H9 (cell line): ENCODE results near the gene TSPAN31. TPM values are rescaled to one million over a fixed set of nuclear protein-coding genes. Genes with fewer than 3 reads are reported as not detected.

Source experiments
- DNase-seq: peaks from one replicate; pipeline ENCODE4 v3.0.0-alpha.2; 2017
- H2AFZ ChIP-seq: one replicate; pipeline ENCODE4 v1.6.1; 2013; ENCODE audit warnings: mild to moderate bottlenecking, low read length, control low read depth, moderate library complexity
- H2AK5ac ChIP-seq: 2 replicates; pipeline ENCODE4 v1.6.1; 2013; ENCODE audit warnings: low read length, control low read depth, mixed read lengths; ENCODE audit not compliant: insufficient read length
- H2BK120ac ChIP-seq: one replicate; pipeline ENCODE4 v1.6.1; 2013; ENCODE audit warnings: low read depth, mild to moderate bottlenecking, low read length, control low read depth, inconsistent platforms; ENCODE audit not compliant: poor library complexity, severe bottlenecking
- H2BK12ac ChIP-seq: 2 replicates; pipeline ENCODE4 v1.6.1; 2013; ENCODE audit warnings: low read length, control low read depth, mixed read lengths, low read depth; ENCODE audit not compliant: insufficient read length
- H2BK15ac ChIP-seq: 2 replicates; pipeline ENCODE4 v1.6.1; 2013; ENCODE audit warnings: low read depth, low read length, control low read depth
- H2BK20ac ChIP-seq: one replicate; pipeline ENCODE4 v1.6.1; 2013; ENCODE audit warnings: low read depth, mild to moderate bottlenecking, low read length, control low read depth, inconsistent platforms; ENCODE audit not compliant: poor library complexity, severe bottlenecking
- H2BK5ac ChIP-seq: 2 replicates; pipeline ENCODE4 v1.6.1; 2013; ENCODE audit warnings: low read length, control low read depth, mixed read lengths; ENCODE audit not compliant: insufficient read length
- H3K14ac ChIP-seq: 2 replicates; pipeline ENCODE4 v1.6.1; 2013; ENCODE audit warnings: low read length, control low read depth; ENCODE audit not compliant: insufficient read depth
- H3K18ac ChIP-seq: 2 replicates; pipeline ENCODE4 v1.6.1; 2013; ENCODE audit warnings: low read depth, mild to moderate bottlenecking, mixed read lengths, low read length, control low read depth; ENCODE audit not compliant: insufficient read length
- H3K23ac ChIP-seq: 2 replicates; pipeline ENCODE4 v1.6.1; 2013; ENCODE audit warnings: low read length, control low read depth, mixed read lengths, low read depth; ENCODE audit not compliant: insufficient read length
- H3K23me2 ChIP-seq: 2 replicates; pipeline ENCODE4 v1.6.1; 2013; ENCODE audit warnings: low read depth, mild to moderate bottlenecking, mixed read lengths, low read length, control low read depth; ENCODE audit not compliant: insufficient read length, poor library complexity, severe bottlenecking
- H3K27ac ChIP-seq: 2 replicates; pipeline ENCODE4 v1.5.1; 2013; ENCODE audit warnings: low read length, control low read depth, mixed read lengths, low read depth; ENCODE audit not compliant: insufficient read length
- H3K27me3 ChIP-seq: 2 replicates; pipeline ENCODE4 v1.6.1; 2013; ENCODE audit warnings: low read length, control low read depth, inconsistent platforms; ENCODE audit not compliant: insufficient read depth
- H3K4ac ChIP-seq: 2 replicates; pipeline ENCODE4 v1.6.1; 2013; ENCODE audit warnings: low read depth, mild to moderate bottlenecking, control low read depth, inconsistent platforms, low read length, moderate library complexity
- H3K4me1 ChIP-seq: 2 replicates; pipeline ENCODE4 v1.6.1; 2013; ENCODE audit warnings: low read length, control low read depth, inconsistent platforms; ENCODE audit not compliant: insufficient read depth
- H3K4me2 ChIP-seq: 2 replicates; pipeline ENCODE4 v1.6.1; 2013; ENCODE audit warnings: low read length, control low read depth, mixed read lengths; ENCODE audit not compliant: insufficient read length, insufficient read depth
- H3K56ac ChIP-seq: 2 replicates; pipeline ENCODE4 v1.6.1; 2013; ENCODE audit warnings: low read depth, mild to moderate bottlenecking, mixed read lengths, low read length, control low read depth; ENCODE audit not compliant: insufficient read length
- H3K79me1 ChIP-seq: 2 replicates; pipeline ENCODE4 v1.6.1; 2013; ENCODE audit warnings: low read depth, mild to moderate bottlenecking, moderate library complexity, low read length, control low read depth, inconsistent platforms; ENCODE audit not compliant: insufficient read depth, poor library complexity, severe bottlenecking
- H3K79me2 ChIP-seq: 2 replicates; pipeline ENCODE4 v1.6.1; 2013; ENCODE audit warnings: low read length, control low read depth, inconsistent platforms; ENCODE audit not compliant: insufficient read depth
- H3K9ac ChIP-seq: 2 replicates; pipeline ENCODE4 v1.6.1; 2013; ENCODE audit warnings: low read length, control low read depth, mixed read lengths; ENCODE audit not compliant: insufficient read length; ENCODE audit errors: extremely low read depth
- H3K9me3 ChIP-seq: one replicate; pipeline ENCODE4 v1.6.1; 2013; ENCODE audit warnings: low read depth, low read length, inconsistent platforms; ENCODE audit not compliant: control insufficient read depth
- H3T11ph ChIP-seq: one replicate; pipeline ENCODE4 v1.6.1; 2013; ENCODE audit warnings: mild to moderate bottlenecking, low read length, control low read depth, inconsistent platforms
- H4K20me1 ChIP-seq: one replicate; pipeline ENCODE4 v1.6.1; 2013; ENCODE audit not compliant: control insufficient read depth, insufficient read length, insufficient read depth
- H4K5ac ChIP-seq: 2 replicates; pipeline ENCODE4 v1.6.1; 2013; ENCODE audit warnings: low read depth, mild to moderate bottlenecking, mixed read lengths, low read length, control low read depth; ENCODE audit not compliant: insufficient read length
- H4K8ac ChIP-seq: replicated peaks from 2 replicates; pipeline ENCODE4 v1.6.1; 2013; ENCODE audit warnings: low read length, control low read depth, mixed read lengths, low read depth; ENCODE audit not compliant: insufficient read length
- H4K91ac ChIP-seq: 2 replicates; pipeline ENCODE4 v1.6.1; 2013; ENCODE audit warnings: low read depth, mild to moderate bottlenecking, moderate library complexity, mixed read lengths, low read length, control low read depth; ENCODE audit not compliant: insufficient read length
- H3K27ac Mint-ChIP-seq, 3 experiments: 2 replicates in 2 of 3; 3 replicates in 1 of 3; pipeline ENCODE4 v1.8.0; 2020 to 2021; ENCODE audit warnings: mixed read lengths in 3 of 3, mild to moderate bottlenecking in 1 of 3, moderate library complexity in 1 of 3
- H3K27me3 Mint-ChIP-seq: 2 replicates; pipeline ENCODE4 v1.8.0; 2021; ENCODE audit warnings: low read depth, mild to moderate bottlenecking, moderate library complexity, mixed read lengths
- H3K36me3 Mint-ChIP-seq, 3 experiments: 2 replicates in 2 of 3; 3 replicates in 1 of 3; pipeline ENCODE4 v1.8.0; 2020 to 2021; ENCODE audit warnings: low read depth in 3 of 3, mixed read lengths in 3 of 3; ENCODE audit not compliant: insufficient read depth in 1 of 3
- H3K4me1 Mint-ChIP-seq, 2 experiments: 2 replicates each; pipeline ENCODE4 v1.8.0; 2020; ENCODE audit warnings: mixed read lengths in 2 of 2
- H3K4me3 Mint-ChIP-seq, 2 experiments: 2 replicates in 1 of 2; 3 replicates in 1 of 2; pipeline ENCODE4 v1.8.0; 2020 to 2021; ENCODE audit warnings: mild to moderate bottlenecking in 2 of 2, mixed read lengths in 2 of 2, moderate library complexity in 1 of 2
- H3K9me3 Mint-ChIP-seq, 2 experiments: 2 replicates in 1 of 2; 3 replicates in 1 of 2; pipeline ENCODE4 v1.8.0; 2020; ENCODE audit warnings: mild to moderate bottlenecking in 2 of 2, mixed read lengths in 2 of 2, moderate library complexity in 1 of 2
- WGBS: extraction: QIAGEN DNeasy Blood & Tissue Kit; methylation state at CpG from one replicate; pipeline ENCODE4 v1.1.7; 2013; ENCODE audit warnings: missing lambda C conversion rate, low lambda C conversion rate, mixed read lengths; ENCODE audit not compliant: insufficient read length; ENCODE audit errors: extremely low coverage; 5-methylcytosine and 5-hydroxymethylcytosine counted together
- total RNA-seq: library from RNA; stranded (reverse); gene quantifications from 2 replicates; pipeline ENCODE4 v1.2.1, GENCODE V29; 2021
- TF ChIP-seq, protein P1 (sequence below): fragments of 200-600 bp; sonication (generic); conservative IDR thresholded peaks from 3 replicates; pipeline ENCODE4 v1.8.0; 2021; ENCODE audit warnings: antibody characterized with exemption, mild to moderate bottlenecking

TSPAN31 gene
- total RNA-seq, 1 experiment from 2014 or later: 20.0 TPM

DNA sequence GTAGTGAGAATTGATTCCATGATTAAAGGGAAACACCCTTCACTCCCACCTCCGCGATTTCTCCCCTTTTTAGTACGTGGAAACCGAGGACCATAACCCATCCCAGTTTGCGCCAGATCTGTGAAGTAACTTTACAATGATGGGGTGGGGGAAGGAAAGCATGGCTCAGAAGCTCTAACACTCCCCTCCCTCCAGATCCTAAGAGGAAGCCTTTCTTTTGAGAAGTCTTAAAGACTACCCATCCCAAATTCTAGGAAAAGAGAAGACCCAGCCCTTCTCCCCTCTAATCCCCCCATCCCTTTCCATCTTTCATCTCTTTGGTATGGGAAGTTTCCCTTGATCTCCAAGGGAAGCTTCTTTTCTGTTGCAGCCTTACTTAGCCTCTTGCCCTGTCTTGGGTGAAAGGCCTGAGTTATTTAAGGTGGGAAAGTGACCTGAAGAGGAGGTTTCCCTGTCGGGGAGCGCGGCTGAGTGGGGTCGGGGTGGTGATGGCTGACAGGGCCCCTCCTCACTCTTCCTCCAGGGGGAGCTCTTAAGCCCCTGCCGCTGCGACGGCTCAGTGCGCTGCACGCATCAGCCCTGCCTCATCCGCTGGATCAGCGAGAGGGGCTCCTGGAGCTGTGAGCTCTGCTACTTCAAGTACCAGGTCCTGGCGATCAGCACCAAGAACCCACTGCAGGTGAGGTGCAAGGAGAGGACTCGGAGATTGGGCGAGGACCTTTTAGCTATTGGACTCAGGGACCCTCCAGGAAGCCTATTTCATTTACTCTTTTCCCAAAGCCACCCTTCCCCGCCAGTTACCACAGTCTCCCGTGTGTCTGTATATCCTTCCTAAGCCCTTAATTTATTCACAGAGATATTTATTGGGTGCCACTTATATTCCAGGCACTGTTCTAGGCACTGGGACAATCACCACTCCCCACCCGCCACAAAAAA, 11.8 kb downstream of the TSPAN31 start:
- H3K9ac ChIP-seq: no peak overlapping the region
- H3K79me2 ChIP-seq: peaks cover 2% of the 10 kb centered on the region; the same call in 1 of the 2 replicates
- H3K4me2 ChIP-seq: peak overlapping the region; percentile 34
- DNase-seq: peak; percentile 89
- H3K18ac ChIP-seq: no peak overlapping the region
- no peak overlapping the region for H4K5ac ChIP-seq
- no peak overlapping the region for H2BK5ac ChIP-seq
- no peak overlapping the region for H3K27ac ChIP-seq
- no peak overlapping the region for H4K8ac ChIP-seq
- TF ChIP-seq, protein P1, sequence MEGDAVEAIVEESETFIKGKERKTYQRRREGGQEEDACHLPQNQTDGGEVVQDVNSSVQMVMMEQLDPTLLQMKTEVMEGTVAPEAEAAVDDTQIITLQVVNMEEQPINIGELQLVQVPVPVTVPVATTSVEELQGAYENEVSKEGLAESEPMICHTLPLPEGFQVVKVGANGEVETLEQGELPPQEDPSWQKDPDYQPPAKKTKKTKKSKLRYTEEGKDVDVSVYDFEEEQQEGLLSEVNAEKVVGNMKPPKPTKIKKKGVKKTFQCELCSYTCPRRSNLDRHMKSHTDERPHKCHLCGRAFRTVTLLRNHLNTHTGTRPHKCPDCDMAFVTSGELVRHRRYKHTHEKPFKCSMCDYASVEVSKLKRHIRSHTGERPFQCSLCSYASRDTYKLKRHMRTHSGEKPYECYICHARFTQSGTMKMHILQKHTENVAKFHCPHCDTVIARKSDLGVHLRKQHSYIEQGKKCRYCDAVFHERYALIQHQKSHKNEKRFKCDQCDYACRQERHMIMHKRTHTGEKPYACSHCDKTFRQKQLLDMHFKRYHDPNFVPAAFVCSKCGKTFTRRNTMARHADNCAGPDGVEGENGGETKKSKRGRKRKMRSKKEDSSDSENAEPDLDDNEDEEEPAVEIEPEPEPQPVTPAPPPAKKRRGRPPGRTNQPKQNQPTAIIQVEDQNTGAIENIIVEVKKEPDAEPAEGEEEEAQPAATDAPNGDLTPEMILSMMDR: peak; percentile 93
- no peaks in the 10 kb centered on the region for H4K20me1 ChIP-seq
- H3K36me3 Mint-ChIP-seq: peaks cover 4 to 19% (median 6%) of the 10 kb centered on the region in 3 experiments; a peak in 6 of 7 replicates
- peaks cover 38% of the 10 kb centered on the region for H3K27me3 Mint-ChIP-seq
- no peaks in the 10 kb centered on the region for H3K9me3 ChIP-seq
- no peak overlapping the region for H2BK12ac ChIP-seq
- no CpG with 5 or more reads among the region's 22 CpGs for WGBS
- no peak overlapping the region for H3K4ac ChIP-seq
- peak overlapping the region; percentile 61 to 78 for H3K4me3 Mint-ChIP-seq
- H3T11ph ChIP-seq: no peak overlapping the region
- no peak overlapping the region for H2BK120ac ChIP-seq
- H3K23ac ChIP-seq: no peak overlapping the region
- H3K23me2 ChIP-seq: peaks cover 9% of the 10 kb centered on the region
- H3K79me1 ChIP-seq: no peaks in the 10 kb centered on the region
- H3K27me3 ChIP-seq: peaks cover 11% of the 10 kb centered on the region
- H3K9me3 Mint-ChIP-seq: peaks cover 0 to 2% of the 10 kb centered on the region in 2 experiments; a peak in 1 of 5 replicates
- no peak overlapping the region for H3K27ac Mint-ChIP-seq
- no peak overlapping the region for H4K91ac ChIP-seq
- no peak overlapping the region for H3K56ac ChIP-seq
- no peak overlapping the region for H3K14ac ChIP-seq
- H2AK5ac ChIP-seq: no peak overlapping the region
- no peak overlapping the region for H2AFZ ChIP-seq
- H3K4me1 Mint-ChIP-seq: peaks cover 32 to 33% of the 10 kb centered on the region in 2 experiments
- no peak overlapping the region for H2BK20ac ChIP-seq
- 0 out of 2 replicates have a peak, but pooled peaks cover 2% of the 10 kb centered on the region for H3K4me1 ChIP-seq
- no peak overlapping the region for H2BK15ac ChIP-seq
